Amygdala (tissue), 56 donors: ENCODE data around the gene PLXNA2.

ENCODE experiments used
- DNase-seq, 56 donors: peaks; one replicate each; lab custom pipeline; 2025; lab: John Stamatoyannopoulos, UW

The PLXNA2 gene

GRCh38 chr1:208228026-208228425 lies 16.2 kb downstream of the PLXNA2 start:
- DNase-seq = no peak

- DNase-seq = no peak
Measured at GRCh38 chr1:208227366-208227765, 16.8 kb downstream of the PLXNA2 start.

- no peak for DNase-seq
Measured at GRCh38 chr1:208225954-208226937, 17.9 kb downstream of the PLXNA2 start.

- no peak for DNase-seq
Measured at GRCh38 chr1:208224192-208224713, 19.9 kb downstream of the PLXNA2 start.

GRCh38 chr1:208223136-208223535 lies 21.0 kb downstream of the PLXNA2 start:
- DNase-seq = no peak

GRCh38 chr1:208222376-208223126 lies 21.6 kb downstream of the PLXNA2 start:
- DNase-seq = no peak

GRCh38 chr1:208221291-208221622 lies 22.9 kb downstream of the PLXNA2 start:
- DNase-seq = no peak

GRCh38 chr1:208219659-208220282 lies 24.4 kb downstream of the PLXNA2 start:
- DNase-seq = no peak

- no peak for DNase-seq
Measured at GRCh38 chr1:208219098-208219658, 25.0 kb downstream of the PLXNA2 start.

GRCh38 chr1:208218237-208219097 lies 25.7 kb downstream of the PLXNA2 start:
- no peak for DNase-seq

- DNase-seq = no peak
Measured at GRCh38 chr1:208217781-208218180, 26.4 kb downstream of the PLXNA2 start.

- no peak for DNase-seq
Measured at GRCh38 chr1:208216806-208217205, 27.4 kb downstream of the PLXNA2 start.

GRCh38 chr1:208216062-208216461 lies 28.1 kb downstream of the PLXNA2 start:
- DNase-seq = no peak

GRCh38 chr1:208215393-208215792 lies 28.8 kb downstream of the PLXNA2 start:
- DNase-seq = no peak

GRCh38 chr1:208213786-208214185 lies 30.4 kb downstream of the PLXNA2 start:
- no peak for DNase-seq

GRCh38 chr1:208212893-208213292 lies 31.3 kb downstream of the PLXNA2 start:
- DNase-seq = no peak

GRCh38 chr1:208211921-208212843 lies 32.0 kb downstream of the PLXNA2 start:
- peak in 2 of 56 donors; percentile 12 to 31 for DNase-seq

- no peak for DNase-seq
Measured at GRCh38 chr1:208209896-208210589, 34.1 kb downstream of the PLXNA2 start.
